ENCODE data around the gene UTP18.
"Not testable (repeated sequence)": the region's sequence is repeated elsewhere in the genome, so short reads cannot be mapped to it uniquely, and the experiment has no call there.

The UTP18 gene

GRCh38 chr17:51270636-51271035, 10.3 kb downstream of the UTP18 start:
- no peak for DNase-seq (ENCODE audit: low spot score)
- TF ChIP-seq CTCF (IDR thresholded peaks at IDR 0.05; ENCODE audit: extremely low read depth, insufficient read depth, missing control alignments) = no peak
- in situ Hi-C loops (cut with MboI; ENCODE audit: low pct_unique_long_range_greater_than_20kb, low sequenced_read_pairs, unreplicated experiment) = no loop called here

DNA sequence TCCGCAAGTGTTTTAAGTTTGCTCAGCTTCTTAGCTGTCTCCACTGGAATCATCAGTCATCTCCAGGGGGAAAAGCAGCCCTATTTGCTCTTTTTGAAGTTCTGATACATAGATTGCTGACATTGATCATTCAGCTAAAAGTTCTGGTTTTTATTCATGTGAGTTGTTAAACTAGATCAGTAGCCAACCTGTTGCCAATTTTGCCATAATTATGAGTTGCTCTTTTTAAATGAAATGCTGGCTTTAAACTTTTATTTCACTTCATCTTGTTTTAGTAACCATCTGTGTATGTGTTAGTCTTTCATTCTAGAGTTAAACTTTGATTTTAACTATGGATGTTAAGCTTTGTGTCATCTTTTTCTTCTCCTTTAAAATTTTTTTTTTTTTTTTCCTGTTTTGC, 12.5 kb downstream of the UTP18 start:
- no peak for TF ChIP-seq CTCF (IDR thresholded peaks at IDR 0.05; ENCODE audit: extremely low read depth, insufficient read depth, missing control alignments)
- in situ Hi-C loops (cut with MboI; ENCODE audit: low pct_unique_long_range_greater_than_20kb, low sequenced_read_pairs, unreplicated experiment) = no loop called here
- DNase-seq (ENCODE audit: low spot score) = no peak

DNA sequence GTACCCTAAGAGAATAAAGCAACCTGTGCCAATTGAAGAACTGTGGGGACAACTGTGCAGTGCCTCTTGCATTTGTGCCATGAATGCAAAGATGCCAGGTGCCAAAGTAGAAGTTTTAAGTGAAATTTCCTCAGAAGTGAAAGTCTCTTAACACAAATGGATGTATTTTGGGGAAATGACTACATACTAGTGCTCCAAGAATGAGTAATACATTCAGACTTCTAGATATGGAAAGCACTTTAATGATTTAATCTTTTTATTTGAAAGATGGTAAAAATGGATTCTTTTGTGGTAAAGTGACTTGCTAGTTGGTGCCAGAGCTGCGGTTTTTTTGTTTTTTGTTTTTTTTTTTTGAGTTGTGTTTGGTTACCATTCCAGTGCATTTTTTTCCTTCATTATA, 15.0 kb downstream of the UTP18 start:
- no peak for DNase-seq (ENCODE audit: low spot score)
- no peak for TF ChIP-seq CTCF (IDR thresholded peaks at IDR 0.05; ENCODE audit: extremely low read depth, insufficient read depth, missing control alignments)
- in situ Hi-C loops (cut with MboI; ENCODE audit: low pct_unique_long_range_greater_than_20kb, low sequenced_read_pairs, unreplicated experiment) = no loop called here

- no peak for TF ChIP-seq CTCF (IDR thresholded peaks at IDR 0.05; ENCODE audit: extremely low read depth, insufficient read depth, missing control alignments)
- in situ Hi-C loops (cut with MboI; ENCODE audit: low pct_unique_long_range_greater_than_20kb, low sequenced_read_pairs, unreplicated experiment) = no loop called here
- DNase-seq (ENCODE audit: low spot score) = no peak
Observed at GRCh38 chr17:51279183-51279582, 18.8 kb downstream of the UTP18 start.

- DNase-seq (ENCODE audit: low spot score) = no peak
- TF ChIP-seq CTCF (IDR thresholded peaks at IDR 0.05; ENCODE audit: extremely low read depth, insufficient read depth, missing control alignments) = no peak
- in situ Hi-C loops (cut with MboI; ENCODE audit: low pct_unique_long_range_greater_than_20kb, low sequenced_read_pairs, unreplicated experiment) = no loop called here
Observed at GRCh38 chr17:51287412-51287811, 27.1 kb downstream of the UTP18 start.

DNA sequence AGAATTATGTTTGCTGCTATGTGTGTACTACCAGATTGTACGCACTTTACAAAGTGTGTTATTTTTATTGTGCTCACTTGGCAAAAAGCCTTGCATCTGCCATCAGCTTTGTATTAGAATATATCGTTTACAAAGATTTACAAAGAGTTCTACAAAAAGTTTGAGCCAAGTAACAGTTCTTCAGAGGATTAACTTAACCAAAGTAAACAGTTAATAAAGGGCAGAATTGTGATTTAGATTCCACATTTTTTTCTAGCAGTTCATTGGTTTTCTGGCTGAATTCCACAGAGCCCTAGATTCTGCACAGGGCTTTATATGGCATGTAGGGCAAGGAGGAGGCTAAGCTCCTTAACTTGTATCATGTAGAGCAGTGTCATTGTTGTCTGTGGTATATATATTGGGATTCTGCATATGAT, 29.4 kb downstream of the UTP18 start:
- in situ Hi-C loops (cut with MboI; ENCODE audit: low pct_unique_long_range_greater_than_20kb, low sequenced_read_pairs, unreplicated experiment) = no loop called here
- DNase-seq (ENCODE audit: low spot score) = no peak
- no peak for TF ChIP-seq CTCF (IDR thresholded peaks at IDR 0.05; ENCODE audit: extremely low read depth, insufficient read depth, missing control alignments)

DNA sequence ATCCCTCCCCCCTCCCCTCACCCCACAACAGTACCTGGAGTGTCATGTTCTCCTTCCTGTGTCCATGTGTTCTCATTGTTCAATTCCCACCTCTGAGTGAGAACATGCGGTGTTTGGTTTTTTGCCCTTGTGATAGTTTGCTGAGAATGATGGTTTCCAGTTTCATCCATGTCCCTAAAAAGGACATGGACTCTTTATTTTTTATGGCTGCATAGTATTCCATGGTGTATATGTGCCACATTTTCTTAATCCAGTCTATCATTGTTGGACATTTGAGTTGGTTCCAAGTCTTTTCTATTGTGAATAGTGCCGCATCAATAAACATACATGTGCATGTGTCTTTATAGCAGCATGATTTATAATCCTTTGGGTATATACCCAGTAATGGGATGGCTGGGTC, 34.0 kb downstream of the UTP18 start:
- in situ Hi-C loops (cut with MboI; ENCODE audit: low pct_unique_long_range_greater_than_20kb, low sequenced_read_pairs, unreplicated experiment) = not testable (repeated sequence)

More for the DNA sequence above, 34.0 kb downstream of the UTP18 start:
- not testable (repeated sequence) for DNase-seq (ENCODE audit: low spot score)
